Liver (tissue), 9 donors: ENCODE measurements around the gene TRIO. TPM values are rescaled to one million over a fixed set of nuclear protein-coding genes. Genes with fewer than 3 reads are reported as not detected.

Experiments used
- DNase-seq: peaks from one replicate; pipeline ENCODE4 v3.0.0-alpha.2; 2017; ENCODE audit warnings: low spot score
- H3K27ac ChIP-seq, 2 donors: one replicate each; pipeline ENCODE4 v1.7.0; 2013; ENCODE audit warnings: inconsistent platforms in 2 of 2, low read length in 2 of 2, control low read depth in 1 of 2, low read depth in 1 of 2, mild to moderate bottlenecking in 1 of 2
- H3K27me3 ChIP-seq, 4 donors: one replicate each; pipeline versions ENCODE4 v1.6.1 to v1.7.0; 2013; ENCODE audit warnings: low read length in 3 of 4, inconsistent platforms in 1 of 4, mild to moderate bottlenecking in 1 of 4, moderate library complexity in 1 of 4; ENCODE audit not compliant: control insufficient read depth in 4 of 4, insufficient read depth in 4 of 4
- H3K36me3 ChIP-seq, 4 donors: one replicate each; pipeline versions ENCODE4 v1.6.1 to v1.7.0; 2013; ENCODE audit warnings: low read length in 3 of 4, mild to moderate bottlenecking in 3 of 4, low read depth in 1 of 4, moderate library complexity in 1 of 4; ENCODE audit not compliant: control insufficient read depth in 4 of 4, insufficient read depth in 3 of 4
- H3K4me1 ChIP-seq, 4 donors: one replicate each; pipeline versions ENCODE4 v1.6.1 to v1.7.0; 2013; ENCODE audit warnings: low read length in 3 of 4, mild to moderate bottlenecking in 3 of 4, moderate library complexity in 1 of 4; ENCODE audit not compliant: control insufficient read depth in 4 of 4, insufficient read depth in 4 of 4
- H3K4me3 ChIP-seq, 3 donors: one replicate each; pipeline versions ENCODE4 v1.6.1 to v1.7.0; 2013; ENCODE audit warnings: low read length in 3 of 3, control low read depth in 1 of 3, low read depth in 1 of 3, mild to moderate bottlenecking in 1 of 3
- H3K9ac ChIP-seq, 2 donors: one replicate each; pipeline ENCODE4 v1.7.0; 2013; ENCODE audit warnings: low read length in 2 of 2, mild to moderate bottlenecking in 2 of 2, moderate library complexity in 2 of 2, control low read depth in 1 of 2, low read depth in 1 of 2
- H3K9me3 ChIP-seq, 4 donors: one replicate each; pipeline versions ENCODE4 v1.6.1 to v1.7.0; 2013; ENCODE audit warnings: low read length in 3 of 4; ENCODE audit not compliant: control insufficient read depth in 4 of 4
- ATF3 ChIP-seq: IDR thresholded peaks from 2 replicates; pipeline ENCODE4 v1.6.1; 2016; ENCODE audit warnings: antibody characterized with exemption
- EGR1 ChIP-seq, 2 donors: IDR thresholded peaks; 2 replicates each; pipeline ENCODE4 v1.6.1; 2016 to 2018; ENCODE audit warnings: antibody characterized with exemption in 2 of 2, low read depth in 2 of 2
- FOXA1 ChIP-seq: IDR thresholded peaks from 2 replicates; pipeline ENCODE4 v1.6.1; 2016; ENCODE audit warnings: antibody characterized with exemption
- FOXA2 ChIP-seq: IDR thresholded peaks from 2 replicates; pipeline ENCODE4 v1.6.1; 2016; ENCODE audit warnings: antibody characterized with exemption
- GABPA ChIP-seq, 2 donors: IDR thresholded peaks in 1 of 2; conservative IDR thresholded peaks in 1 of 2; 2 replicates each; pipeline ENCODE4 v1.6.1; 2016; ENCODE audit warnings: antibody characterized with exemption in 2 of 2, mild to moderate bottlenecking in 1 of 2, moderate library complexity in 1 of 2
- HNF4A ChIP-seq, 2 donors: conservative IDR thresholded peaks; 2 replicates each; pipeline ENCODE4 v1.6.1; 2016; ENCODE audit warnings: antibody characterized with exemption in 2 of 2, mild to moderate bottlenecking in 2 of 2
- HNF4G ChIP-seq: IDR thresholded peaks from 2 replicates; pipeline ENCODE4 v1.6.1; 2016; ENCODE audit warnings: antibody characterized with exemption
- JUND ChIP-seq, 2 donors: IDR thresholded peaks; 2 replicates each; pipeline ENCODE4 v1.6.1; 2016; ENCODE audit warnings: antibody characterized with exemption in 2 of 2
- MAX ChIP-seq: IDR thresholded peaks from 2 replicates; pipeline ENCODE4 v1.6.1; 2016; ENCODE audit warnings: antibody characterized with exemption
- NR2F2 ChIP-seq: IDR thresholded peaks from 2 replicates; pipeline ENCODE4 v1.6.1; 2016; ENCODE audit warnings: antibody characterized with exemption
- REST ChIP-seq: IDR thresholded peaks from 2 replicates; pipeline ENCODE4 v1.6.1; 2016; ENCODE audit warnings: antibody characterized with exemption, mild to moderate bottlenecking
- RXRA ChIP-seq, 2 donors: IDR thresholded peaks; 2 replicates each; pipeline ENCODE4 v1.6.1; 2017 to 2018; ENCODE audit warnings: antibody characterized with exemption in 2 of 2, mild to moderate bottlenecking in 1 of 2
- SP1 ChIP-seq: IDR thresholded peaks from 2 replicates; pipeline ENCODE4 v1.6.1; 2018; ENCODE audit warnings: antibody characterized with exemption, mild to moderate bottlenecking
- TAF1 ChIP-seq: conservative IDR thresholded peaks from 2 replicates; pipeline ENCODE4 v1.6.1; 2016; ENCODE audit warnings: antibody characterized with exemption, mild to moderate bottlenecking
- YY1 ChIP-seq: IDR thresholded peaks from 2 replicates; pipeline ENCODE4 v1.6.1; 2016; ENCODE audit warnings: antibody characterized with exemption, mild to moderate bottlenecking
- WGBS: extraction: QIAGEN DNeasy Blood & Tissue Kit; methylation state at CpG from one replicate; pipeline ENCODE4 v1.1.7; 2013; 5-methylcytosine and 5-hydroxymethylcytosine counted together
- polyA plus RNA-seq, 2 donors: library from polyadenylated mRNA; stranded (reverse) in 1 of 2; unstranded in 1 of 2; fragments of 200-250 nt in 1 of 2; fragments of >200 nt in 1 of 2; fragmentation: Nextera tagmentation in 1 of 2; extraction: Ambion mirVana in 1 of 2; gene quantifications; one replicate each; pipeline versions ENCODE4 v1.2.1 to v1.2.3, GENCODE V29; 2013 to 2015
- total RNA-seq, 2 donors: library from RNA; depleted of rRNA; stranded (reverse); fragments of >200 nt; gene quantifications; one replicate each; pipeline ENCODE4 v1.2.3, GENCODE V29; 2014
- TF ChIP-seq, protein P1 (sequence below): IDR thresholded peaks from 2 replicates; pipeline ENCODE4 v1.6.1; 2016; ENCODE audit warnings: antibody characterized with exemption
- donor health status: healthy.
- donor health status: healthy.
- donor health status: healthy.
- donor health status: healthy.
- donor health status: healthy.

The TRIO gene
- total and polyA plus RNA-seq, 4 donors: 8.5 to 86.2 (median 16.0) TPM

DNA sequence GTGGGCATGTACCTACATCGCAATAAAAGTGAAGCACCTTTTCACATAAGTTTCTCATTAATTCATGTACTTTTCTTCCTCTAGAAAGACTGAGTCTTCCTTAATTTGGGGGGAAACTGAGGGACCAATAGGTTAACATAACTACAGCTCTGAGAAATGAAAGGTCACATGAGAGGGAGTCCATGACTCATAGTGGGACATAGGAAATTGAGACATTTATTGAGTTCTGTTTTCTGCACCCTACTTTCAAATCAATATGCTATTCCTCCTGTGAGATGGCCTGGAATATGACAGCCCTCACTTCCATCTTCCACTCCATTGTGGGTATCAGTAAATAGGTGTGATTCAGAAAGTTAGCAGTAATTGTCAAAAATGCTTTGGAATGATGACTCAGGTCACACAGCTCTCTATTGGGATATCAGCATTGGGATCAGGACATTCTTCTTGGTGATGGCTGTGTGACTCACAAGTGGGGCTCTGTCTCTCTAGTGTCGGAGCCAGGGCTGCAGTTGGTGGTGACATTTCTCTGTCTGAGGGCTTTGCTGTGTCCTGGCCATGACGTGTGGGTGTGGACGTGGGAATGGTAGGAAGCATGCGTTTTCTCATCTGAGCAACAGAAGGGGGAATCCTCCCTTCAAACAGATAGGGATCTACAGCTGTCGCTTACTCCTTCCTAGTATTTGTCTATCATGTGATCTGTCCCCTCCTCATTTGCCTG, 125.0 kb downstream of the TRIO start:
- no peak overlapping the region for H3K27ac ChIP-seq
- no peak overlapping the region for H3K9ac ChIP-seq
- no peak for DNase-seq
- no peaks in the 10 kb centered on the region for H3K36me3 ChIP-seq
- H3K9me3 ChIP-seq: no peaks in the 10 kb centered on the region
- H3K4me1 ChIP-seq: peaks cover 0 to 30% (median 22%) of the 10 kb centered on the region in 4 donors
- H3K27me3 ChIP-seq: no peaks in the 10 kb centered on the region
- no peak overlapping the region for H3K4me3 ChIP-seq
- TF ChIP-seq HNF4A (conservative IDR thresholded peaks at IDR 0.05) (no peak), EGR1 (IDR thresholded peaks at IDR 0.05; ENCODE audit: low read depth in 2 of 2) (no peak), GABPA (IDR thresholded peaks at IDR 0.05 in 1 of 2, conservative IDR thresholded peaks at IDR 0.05 in 1 of 2) (no peak), NR2F2 (no peak), YY1 (no peak), FOXA2 (no peak), SP1 (no peak), HNF4G (no peak), TAF1 (no peak), RXRA (IDR thresholded peaks at IDR 0.05) (no peak), MAX (no peak), JUND (IDR thresholded peaks at IDR 0.05) (no peak), FOXA1 (no peak), ATF3 (no peak)
- TF ChIP-seq, protein P1, sequence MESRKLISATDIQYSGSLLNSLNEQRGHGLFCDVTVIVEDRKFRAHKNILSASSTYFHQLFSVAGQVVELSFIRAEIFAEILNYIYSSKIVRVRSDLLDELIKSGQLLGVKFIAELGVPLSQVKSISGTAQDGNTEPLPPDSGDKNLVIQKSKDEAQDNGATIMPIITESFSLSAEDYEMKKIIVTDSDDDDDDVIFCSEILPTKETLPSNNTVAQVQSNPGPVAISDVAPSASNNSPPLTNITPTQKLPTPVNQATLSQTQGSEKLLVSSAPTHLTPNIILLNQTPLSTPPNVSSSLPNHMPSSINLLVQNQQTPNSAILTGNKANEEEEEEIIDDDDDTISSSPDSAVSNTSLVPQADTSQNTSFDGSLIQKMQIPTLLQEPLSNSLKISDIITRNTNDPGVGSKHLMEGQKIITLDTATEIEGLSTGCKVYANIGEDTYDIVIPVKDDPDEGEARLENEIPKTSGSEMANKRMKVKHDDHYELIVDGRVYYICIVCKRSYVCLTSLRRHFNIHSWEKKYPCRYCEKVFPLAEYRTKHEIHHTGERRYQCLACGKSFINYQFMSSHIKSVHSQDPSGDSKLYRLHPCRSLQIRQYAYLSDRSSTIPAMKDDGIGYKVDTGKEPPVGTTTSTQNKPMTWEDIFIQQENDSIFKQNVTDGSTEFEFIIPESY: no peak
- WGBS: 86% methylated on average over 6 of the region's 6 CpGs

DNA sequence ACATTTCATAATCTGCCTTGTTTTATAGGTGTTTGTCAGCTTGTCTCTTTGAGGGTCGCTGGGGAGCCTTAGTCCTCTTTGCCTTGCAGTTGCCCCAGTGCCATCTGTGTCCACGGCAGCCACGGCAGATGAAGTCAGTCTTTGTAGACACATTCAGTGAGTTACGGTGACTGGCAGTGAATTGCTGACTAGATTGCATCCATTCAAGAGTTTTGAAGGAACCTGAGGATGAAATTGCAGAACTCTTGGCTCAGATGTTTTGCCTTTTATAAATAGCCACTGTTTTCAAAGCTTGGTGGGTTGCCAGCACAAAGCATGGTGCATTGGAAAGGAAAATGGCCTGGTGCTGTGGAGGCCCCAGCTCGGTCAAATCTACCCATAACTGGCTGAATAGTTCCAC, 125.6 kb downstream of the TRIO start:
- no peak for TF ChIP-seq REST
- no peak overlapping the region for H3K4me3 ChIP-seq
- no peak overlapping the region for H3K27ac ChIP-seq
- no peak overlapping the region for H3K9ac ChIP-seq
- no peaks in the 10 kb centered on the region for H3K9me3 ChIP-seq
- 89% methylated on average over 5 of the region's 5 CpGs for WGBS
- H3K36me3 ChIP-seq: no peaks in the 10 kb centered on the region
- no peaks in the 10 kb centered on the region for H3K27me3 ChIP-seq
- peaks cover 0 to 30% (median 22%) of the 10 kb centered on the region in 4 donors for H3K4me1 ChIP-seq
- no peak for DNase-seq
